Caco-2 (cell line): ENCODE results near the gene ZCCHC7. TPM values are rescaled to one million over a fixed set of nuclear protein-coding genes. Genes with fewer than 3 reads are reported as not detected.
"Not testable (repeated sequence)": the region's sequence is repeated elsewhere in the genome, so short reads cannot be mapped to it uniquely, and the experiment has no call there.

Source experiments
- BruUV-seq: library from RNA; stranded (reverse); fragments of 400-500 nt; replicated peaks from 2 replicates; lab custom pipeline; 2021; lab: Mats Ljungman, UMichigan
- CTCF ChIA-PET: fragments of 300-600 bp; sonication (Branson Sonifier 250); formaldehyde crosslinking; loops from one replicate; lab custom pipeline; 2022; ENCODE audit warnings: antibody characterized with exemption; lab: Charles Lee
- POLR2A ChIA-PET: fragments of 300-600 bp; sonication (Branson Sonifier 250); formaldehyde crosslinking; loops from one replicate; lab custom pipeline; 2022; ENCODE audit warnings: antibody characterized with exemption; lab: Charles Lee
- DNase-seq, 2 experiments: peaks; one replicate each; pipeline versions ENCODE4 v3.0.0 to v3.0.0-alpha.2; 2020 to 2022
- H3K27me3 ChIP-seq: replicated peaks from 2 replicates; pipeline ENCODE4 v1.6.0; 2011; ENCODE audit warnings: low read length; ENCODE audit not compliant: control insufficient read depth, insufficient read depth
- H3K36me3 ChIP-seq: 2 replicates; pipeline ENCODE4 v1.5.1; 2011; ENCODE audit warnings: low read length; ENCODE audit not compliant: control insufficient read depth, insufficient read depth
- H3K4me1 ChIP-seq: fragments of 250-450 bp; sonication (Bioruptor Pico); 2 replicates; pipeline ENCODE4 v1.5.1; 2020; ENCODE audit warnings: mild to moderate bottlenecking
- H3K4me3 ChIP-seq: 2 replicates; pipeline ENCODE4 v1.5.1; 2011; ENCODE audit warnings: low read depth, mild to moderate bottlenecking, control low read depth, low read length
- H3K9me3 ChIP-seq: fragments of 250-450 bp; sonication (Bioruptor Pico); 2 replicates; pipeline ENCODE4 v1.5.1; 2020; ENCODE audit warnings: mild to moderate bottlenecking, moderate library complexity
- H3K27ac Mint-ChIP-seq: one replicate; pipeline ENCODE4 v1.8.0; 2022; ENCODE audit warnings: mixed read lengths; ENCODE audit not compliant: unreplicated experiment
- H3K27me3 Mint-ChIP-seq: one replicate; pipeline ENCODE4 v1.8.0; 2022; ENCODE audit warnings: mixed read lengths; ENCODE audit not compliant: insufficient read depth, unreplicated experiment
- H3K36me3 Mint-ChIP-seq: one replicate; pipeline ENCODE4 v1.8.0; 2022; ENCODE audit warnings: mild to moderate bottlenecking, mixed read lengths; ENCODE audit not compliant: insufficient read depth, unreplicated experiment
- H3K4me1 Mint-ChIP-seq: one replicate; pipeline ENCODE4 v1.8.0; 2022; ENCODE audit warnings: low read depth, mixed read lengths; ENCODE audit not compliant: unreplicated experiment
- H3K4me3 Mint-ChIP-seq: one replicate; pipeline ENCODE4 v1.8.0; 2022; ENCODE audit warnings: mild to moderate bottlenecking, moderate library complexity, mixed read lengths; ENCODE audit not compliant: unreplicated experiment
- H3K9me3 Mint-ChIP-seq: one replicate; pipeline ENCODE4 v1.8.0; 2022; ENCODE audit warnings: mixed read lengths; ENCODE audit not compliant: unreplicated experiment
- intact Hi-C: fragments of 100-400 bp; cut with micrococcal nuclease; formaldehyde crosslinking; loops from one replicate; pipeline ENCODE4 v1.10.0; 2022; ENCODE audit not compliant: unreplicated experiment
- total RNA-seq: library from RNA; stranded (reverse); gene quantifications from 2 replicates; pipeline ENCODE4 v1.2.3, GENCODE V29; 2022
- TF ChIP-seq, protein P1 (sequence below), 2 experiments: fragments of 200-600 bp in 1 of 2; IDR thresholded peaks; 1 replicate in 1 of 2; 2 replicates in 1 of 2; pipeline versions ENCODE4 v1.5.1 to v1.8.0; 2011 to 2022; ENCODE audit warnings: antibody characterized with exemption in 1 of 2, control low read depth in 1 of 2, inconsistent platforms in 1 of 2, low read depth in 1 of 2, low read length in 1 of 2, mild to moderate bottlenecking in 1 of 2, moderate library complexity in 1 of 2; ENCODE audit not compliant: insufficient read depth in 1 of 2, severe bottlenecking in 1 of 2, unreplicated experiment in 1 of 2

The ZCCHC7 gene
- total RNA-seq, 1 experiment from 2014 or later: 22.0 TPM

DNA sequence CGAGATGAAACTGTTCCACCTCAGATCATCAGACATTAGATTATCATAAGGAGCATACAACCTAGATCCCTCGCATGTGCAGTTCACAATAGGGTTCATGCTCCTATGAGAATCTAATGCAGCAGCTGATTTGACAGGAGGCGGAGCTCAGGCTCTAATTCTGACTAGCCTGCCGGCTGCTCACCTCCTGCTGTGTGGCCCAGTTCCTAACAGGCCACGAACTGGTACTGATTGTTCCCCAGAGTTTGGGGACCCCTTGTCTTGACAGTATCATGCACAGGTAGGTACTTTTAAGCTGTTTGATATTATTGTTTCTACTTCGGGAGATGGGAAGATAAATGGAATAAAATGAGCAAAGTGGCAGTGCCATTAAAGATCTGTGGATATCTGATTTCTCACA is 66.9 kb downstream of the ZCCHC7 start:
- H3K9me3 ChIP-seq: no peaks in the 10 kb centered on the region
- H3K4me3 ChIP-seq: no peak overlapping the region
- CTCF ChIA-PET: no interaction called here
- no peaks in the 10 kb centered on the region for H3K36me3 ChIP-seq
- Mint-ChIP-seq H3K27me3 (no peaks in the 10 kb centered on the region), H3K4me3 (no peak overlapping the region), H3K4me1 (peaks cover 6% of the 10 kb centered on the region), H3K36me3 (peaks cover 10% of the 10 kb centered on the region), H3K27ac (no peak overlapping the region), H3K9me3 (no peaks in the 10 kb centered on the region)
- POLR2A ChIA-PET: no interaction called here
- TF ChIP-seq, protein P1, sequence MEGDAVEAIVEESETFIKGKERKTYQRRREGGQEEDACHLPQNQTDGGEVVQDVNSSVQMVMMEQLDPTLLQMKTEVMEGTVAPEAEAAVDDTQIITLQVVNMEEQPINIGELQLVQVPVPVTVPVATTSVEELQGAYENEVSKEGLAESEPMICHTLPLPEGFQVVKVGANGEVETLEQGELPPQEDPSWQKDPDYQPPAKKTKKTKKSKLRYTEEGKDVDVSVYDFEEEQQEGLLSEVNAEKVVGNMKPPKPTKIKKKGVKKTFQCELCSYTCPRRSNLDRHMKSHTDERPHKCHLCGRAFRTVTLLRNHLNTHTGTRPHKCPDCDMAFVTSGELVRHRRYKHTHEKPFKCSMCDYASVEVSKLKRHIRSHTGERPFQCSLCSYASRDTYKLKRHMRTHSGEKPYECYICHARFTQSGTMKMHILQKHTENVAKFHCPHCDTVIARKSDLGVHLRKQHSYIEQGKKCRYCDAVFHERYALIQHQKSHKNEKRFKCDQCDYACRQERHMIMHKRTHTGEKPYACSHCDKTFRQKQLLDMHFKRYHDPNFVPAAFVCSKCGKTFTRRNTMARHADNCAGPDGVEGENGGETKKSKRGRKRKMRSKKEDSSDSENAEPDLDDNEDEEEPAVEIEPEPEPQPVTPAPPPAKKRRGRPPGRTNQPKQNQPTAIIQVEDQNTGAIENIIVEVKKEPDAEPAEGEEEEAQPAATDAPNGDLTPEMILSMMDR (IDR thresholded peaks at IDR 0.05; ENCODE audit: insufficient read depth in 1 of 2, low read depth in 1 of 2, low read length in 1 of 2, severe bottlenecking in 1 of 2, unreplicated experiment in 1 of 2): no peak
- intact Hi-C loops: no loop called here
- no peaks in the 10 kb centered on the region for H3K27me3 ChIP-seq
- H3K4me1 ChIP-seq: no peaks in the 10 kb centered on the region; the same call in 1 of the 2 replicates
- no TSS peak for BruUV-seq
- DNase-seq: no peak

DNA sequence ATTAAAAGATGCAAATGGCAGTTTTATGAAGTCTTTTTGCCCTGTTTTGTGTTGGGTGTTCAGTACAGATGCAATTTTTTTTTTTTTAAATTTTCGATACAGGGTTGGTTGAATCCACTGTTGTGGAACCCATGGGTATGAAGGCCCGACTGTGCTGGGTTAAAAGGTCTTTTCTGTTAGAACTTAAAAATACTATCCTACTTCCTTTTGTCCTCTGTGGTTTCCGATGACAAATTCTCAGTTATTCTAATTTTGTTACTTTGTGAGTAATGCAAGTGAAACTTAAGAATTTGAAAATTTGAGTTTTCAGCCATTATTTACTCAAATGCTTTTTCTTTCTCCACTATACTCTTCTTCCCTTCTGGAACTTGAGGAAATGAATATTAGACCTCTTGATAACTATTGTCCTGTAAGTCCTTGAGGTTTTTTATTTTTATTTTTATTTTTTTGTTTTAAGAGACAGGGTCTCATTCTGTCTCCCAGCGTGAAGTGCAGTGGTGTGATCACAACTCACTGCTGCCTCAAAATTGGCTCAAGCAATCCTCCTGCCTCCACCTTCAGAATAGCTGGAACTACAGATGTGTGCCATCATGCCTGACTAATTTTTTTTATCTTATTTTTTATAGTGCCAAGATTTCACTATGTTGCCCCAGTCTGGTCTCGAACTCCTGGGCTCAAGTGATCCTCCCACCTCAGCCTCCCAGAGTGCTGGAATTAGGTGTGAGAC is 67.5 kb downstream of the ZCCHC7 start:
- CTCF ChIA-PET: no interaction called here

DNA sequence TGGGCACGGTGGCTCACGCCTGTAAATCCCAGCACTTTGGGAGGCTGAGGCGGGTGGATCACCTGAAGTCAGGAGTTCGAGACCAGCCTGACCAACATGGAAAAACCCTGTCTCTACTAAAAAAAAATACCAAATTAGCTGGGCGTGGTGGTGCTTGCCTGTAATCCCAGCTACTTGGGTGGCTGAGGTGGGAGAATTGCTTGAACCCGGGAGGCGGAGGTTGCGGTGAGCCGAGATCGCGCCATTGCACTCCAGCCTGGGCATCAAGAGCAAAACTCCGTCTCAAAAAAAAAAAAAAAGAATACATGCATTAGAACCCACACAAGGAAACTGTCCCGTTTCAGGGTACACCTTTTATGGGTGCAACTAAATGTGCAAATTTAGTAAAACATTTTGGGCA is 70.4 kb downstream of the ZCCHC7 start:
- H3K4me3 ChIP-seq, H3K27me3 ChIP-seq, H3K36me3 ChIP-seq, H3K36me3 Mint-ChIP-seq, CTCF ChIA-PET, H3K4me3 Mint-ChIP-seq, H3K4me1 ChIP-seq, BruUV-seq, H3K9me3 Mint-ChIP-seq, DNase-seq, POLR2A ChIA-PET, H3K27me3 Mint-ChIP-seq, H3K4me1 Mint-ChIP-seq, H3K9me3 ChIP-seq, H3K27ac Mint-ChIP-seq: not testable (repeated sequence)
- intact Hi-C loops: loop anchor here (10.0 kb wide), 1 partner anchor 134 kb away; no protein-coding TSS in a partner anchor

More for the DNA sequence above, 67.5 kb downstream of the ZCCHC7 start:
- no peak for DNase-seq
- POLR2A ChIA-PET: no interaction called here
- no peak overlapping the region for H3K4me3 Mint-ChIP-seq
- H3K27ac Mint-ChIP-seq: no peak overlapping the region
- BruUV-seq: no TSS peak
- TF ChIP-seq, protein P1 (IDR thresholded peaks at IDR 0.05; ENCODE audit: insufficient read depth in 1 of 2, low read depth in 1 of 2, low read length in 1 of 2, severe bottlenecking in 1 of 2, unreplicated experiment in 1 of 2): no peak
- no peaks in the 10 kb centered on the region for H3K27me3 Mint-ChIP-seq
- peaks cover 6% of the 10 kb centered on the region for H3K4me1 Mint-ChIP-seq
- H3K36me3 Mint-ChIP-seq: peaks cover 10% of the 10 kb centered on the region
- H3K4me1 ChIP-seq: no peaks in the 10 kb centered on the region; the same call in 1 of the 2 replicates
- no peaks in the 10 kb centered on the region for H3K36me3 ChIP-seq
- H3K9me3 Mint-ChIP-seq: no peaks in the 10 kb centered on the region
- H3K9me3 ChIP-seq: no peaks in the 10 kb centered on the region
- no peak overlapping the region for H3K4me3 ChIP-seq
- H3K27me3 ChIP-seq: no peaks in the 10 kb centered on the region
- intact Hi-C loops: no loop called here
